ENCODE measurements around the gene EPHA4.

EPHA4 gene

DNA sequence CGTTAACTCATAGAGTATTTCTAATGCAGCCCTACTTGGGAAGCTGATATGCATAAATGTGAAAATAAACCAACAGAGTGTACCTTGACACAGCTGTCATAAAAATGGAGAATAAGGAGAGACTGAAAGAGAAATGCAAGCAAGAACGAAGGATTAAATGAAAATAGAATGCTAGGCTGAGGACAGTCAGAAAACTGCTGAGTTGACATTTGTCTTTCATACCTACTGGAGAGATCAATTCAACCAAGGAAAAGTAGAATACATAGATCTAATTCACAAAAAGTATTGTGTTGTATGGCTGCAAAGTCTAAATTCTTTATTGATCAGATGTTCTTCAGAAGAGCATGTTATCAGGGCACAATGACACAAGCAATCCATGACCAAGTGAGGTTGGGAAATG, 112.0 kb downstream of the EPHA4 start:
- no peak for DNase-seq
- Histone ChIP-seq H3F3A (ENCODE audit: insufficient read depth, low read length) (no peaks in the 10 kb centered on the region), H3K9me3 (replicated peaks; ENCODE audit: insufficient read depth, low read length) (no peaks in the 10 kb centered on the region), H3K9ac (ENCODE audit: low read length) (no peak overlapping the region), H3K4me3 (ENCODE audit: low read length) (no peak overlapping the region), H3K27me3 (replicated peaks; ENCODE audit: insufficient read depth, low read length) (no peaks in the 10 kb centered on the region), H4K20me1 (ENCODE audit: insufficient read depth, low read length) (no peaks in the 10 kb centered on the region), H3K4me2 (ENCODE audit: low read depth, low read length) (no peak overlapping the region), H2AFZ (ENCODE audit: low read length) (no peak overlapping the region), H3K27ac (ENCODE audit: low read length) (no peak overlapping the region), H3K9me2 (replicated peaks; ENCODE audit: insufficient read depth, low read length) (0 out of 2 replicates have a peak, but pooled peaks cover 2% of the 10 kb centered on the region), H3K4me1 (ENCODE audit: low read length) (peaks cover 16% of the 10 kb centered on the region), H3K36me3 (replicated peaks; ENCODE audit: insufficient read depth, low read length) (no peaks in the 10 kb centered on the region), H3K79me2 (ENCODE audit: low read length) (no peaks in the 10 kb centered on the region)
- no peak for TF ChIP-seq EZH2 (optimal IDR thresholded peaks at IDR 0.05; ENCODE audit: low read depth, low read length)
- TF ChIP-seq EZH2phosphoT487 (IDR thresholded peaks at IDR 0.05; ENCODE audit: low read length) = no peak
- TF ChIP-seq, protein P1, sequence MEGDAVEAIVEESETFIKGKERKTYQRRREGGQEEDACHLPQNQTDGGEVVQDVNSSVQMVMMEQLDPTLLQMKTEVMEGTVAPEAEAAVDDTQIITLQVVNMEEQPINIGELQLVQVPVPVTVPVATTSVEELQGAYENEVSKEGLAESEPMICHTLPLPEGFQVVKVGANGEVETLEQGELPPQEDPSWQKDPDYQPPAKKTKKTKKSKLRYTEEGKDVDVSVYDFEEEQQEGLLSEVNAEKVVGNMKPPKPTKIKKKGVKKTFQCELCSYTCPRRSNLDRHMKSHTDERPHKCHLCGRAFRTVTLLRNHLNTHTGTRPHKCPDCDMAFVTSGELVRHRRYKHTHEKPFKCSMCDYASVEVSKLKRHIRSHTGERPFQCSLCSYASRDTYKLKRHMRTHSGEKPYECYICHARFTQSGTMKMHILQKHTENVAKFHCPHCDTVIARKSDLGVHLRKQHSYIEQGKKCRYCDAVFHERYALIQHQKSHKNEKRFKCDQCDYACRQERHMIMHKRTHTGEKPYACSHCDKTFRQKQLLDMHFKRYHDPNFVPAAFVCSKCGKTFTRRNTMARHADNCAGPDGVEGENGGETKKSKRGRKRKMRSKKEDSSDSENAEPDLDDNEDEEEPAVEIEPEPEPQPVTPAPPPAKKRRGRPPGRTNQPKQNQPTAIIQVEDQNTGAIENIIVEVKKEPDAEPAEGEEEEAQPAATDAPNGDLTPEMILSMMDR (IDR thresholded peaks at IDR 0.05; ENCODE audit: low read length) = no peak

DNA sequence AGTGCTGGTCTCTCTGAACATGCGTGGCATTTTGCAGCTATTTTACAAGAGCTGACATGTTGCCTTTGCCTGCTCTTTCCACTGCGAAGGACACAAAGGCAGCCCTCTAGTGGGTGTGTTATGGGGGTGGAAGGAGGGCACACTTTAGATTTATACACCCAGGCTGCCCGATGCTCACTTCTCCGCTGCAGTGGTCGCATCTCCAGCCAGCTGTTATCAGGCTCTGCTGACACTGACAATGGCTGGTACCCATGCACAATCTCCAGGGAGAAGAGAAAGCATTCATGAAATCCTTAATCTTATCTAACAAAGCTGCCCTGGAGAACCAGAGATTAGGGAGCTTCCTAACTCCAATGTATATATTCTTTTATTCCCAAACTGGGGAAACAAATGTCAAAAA, 113.5 kb downstream of the EPHA4 start:
- TF ChIP-seq EZH2phosphoT487 (IDR thresholded peaks at IDR 0.05; ENCODE audit: low read length) (no peak), EZH2 (optimal IDR thresholded peaks at IDR 0.05; ENCODE audit: low read depth, low read length) (no peak)
- TF ChIP-seq, protein P1 (IDR thresholded peaks at IDR 0.05; ENCODE audit: low read length) = no peak

DNA sequence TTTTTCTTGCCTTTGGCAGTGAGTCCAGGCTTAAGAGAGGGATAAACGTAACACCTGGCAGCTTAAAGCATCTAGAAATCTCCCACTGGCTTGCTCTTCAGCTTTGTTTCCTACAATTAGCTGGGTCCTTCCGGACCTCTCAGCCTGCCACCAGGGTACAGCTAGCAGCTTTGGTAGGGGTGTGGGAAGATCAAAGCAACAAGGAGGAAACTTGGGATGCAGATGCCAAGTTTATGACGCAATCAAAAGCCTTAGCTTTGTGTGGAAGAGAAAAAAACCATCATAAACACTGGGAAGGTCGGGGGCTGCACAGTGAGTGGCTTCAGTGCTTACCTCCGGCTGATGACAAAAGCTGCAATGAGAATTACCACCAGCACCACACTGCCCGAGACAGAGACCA, 116.9 kb downstream of the EPHA4 start:
- no peaks in the 10 kb centered on the region for H4K20me1 ChIP-seq (ENCODE audit: insufficient read depth, low read length)
- H3K9me3 ChIP-seq (replicated peaks; ENCODE audit: insufficient read depth, low read length) = no peaks in the 10 kb centered on the region
- TF ChIP-seq EZH2 (optimal IDR thresholded peaks at IDR 0.05; ENCODE audit: low read depth, low read length) (no peak), EZH2phosphoT487 (IDR thresholded peaks at IDR 0.05; ENCODE audit: low read length) (no peak)
- TF ChIP-seq, protein P1 (IDR thresholded peaks at IDR 0.05; ENCODE audit: low read length) = no peak
- H3K4me2 ChIP-seq (ENCODE audit: low read depth, low read length) = no peak overlapping the region
- H3K4me1 ChIP-seq (ENCODE audit: low read length) = no peaks in the 10 kb centered on the region
- no peaks in the 10 kb centered on the region for H3K9me2 ChIP-seq (replicated peaks; ENCODE audit: insufficient read depth, low read length)
- no peak overlapping the region for H3K4me3 ChIP-seq (ENCODE audit: low read length)
- no peaks in the 10 kb centered on the region for H3K27me3 ChIP-seq (replicated peaks; ENCODE audit: insufficient read depth, low read length)
- H3K27ac ChIP-seq (ENCODE audit: low read length) = no peak overlapping the region
- no peak overlapping the region for H2AFZ ChIP-seq (ENCODE audit: low read length)
- H3F3A ChIP-seq (ENCODE audit: insufficient read depth, low read length) = no peaks in the 10 kb centered on the region
- H3K79me2 ChIP-seq (ENCODE audit: low read length) = no peaks in the 10 kb centered on the region
- no peak overlapping the region for H3K9ac ChIP-seq (ENCODE audit: low read length)
- no peak for DNase-seq
- H3K36me3 ChIP-seq (replicated peaks; ENCODE audit: insufficient read depth, low read length) = no peaks in the 10 kb centered on the region

More for the DNA sequence above, 113.5 kb downstream of the EPHA4 start:
- Histone ChIP-seq H3K36me3 (replicated peaks; ENCODE audit: insufficient read depth, low read length) (no peaks in the 10 kb centered on the region), H3K9ac (ENCODE audit: low read length) (no peak overlapping the region), H2AFZ (ENCODE audit: low read length) (no peak overlapping the region), H3F3A (ENCODE audit: insufficient read depth, low read length) (no peaks in the 10 kb centered on the region), H3K79me2 (ENCODE audit: low read length) (no peaks in the 10 kb centered on the region), H4K20me1 (ENCODE audit: insufficient read depth, low read length) (no peaks in the 10 kb centered on the region), H3K4me1 (ENCODE audit: low read length) (peaks cover 8% of the 10 kb centered on the region), H3K27ac (ENCODE audit: low read length) (no peak overlapping the region), H3K9me3 (replicated peaks; ENCODE audit: insufficient read depth, low read length) (no peaks in the 10 kb centered on the region), H3K27me3 (replicated peaks; ENCODE audit: insufficient read depth, low read length) (no peaks in the 10 kb centered on the region), H3K4me3 (ENCODE audit: low read length) (no peak overlapping the region), H3K4me2 (ENCODE audit: low read depth, low read length) (no peak overlapping the region), H3K9me2 (replicated peaks; ENCODE audit: insufficient read depth, low read length) (0 out of 2 replicates have a peak, but pooled peaks cover 2% of the 10 kb centered on the region)
- no peak for DNase-seq
